GM08714 (cell line): ENCODE results near the gene METTL1.
"Not testable (repeated sequence)": the region's sequence is repeated elsewhere in the genome, so short reads cannot be mapped to it uniquely, and the experiment has no call there.

ENCODE experiments used
- H3K4me3 ChIP-seq: fragments of 200-500 bp; sonication (Bioruptor generic); 2 replicates; pipeline ENCODE4 v1.5.1; 2014; ENCODE audit warnings: mild to moderate bottlenecking, low read length, inconsistent platforms
- ZNF274 ChIP-seq: IDR thresholded peaks from 2 replicates; pipeline ENCODE4 v1.6.1; 2012; ENCODE audit warnings: mild to moderate bottlenecking, low read depth, low read length

The METTL1 gene

DNA sequence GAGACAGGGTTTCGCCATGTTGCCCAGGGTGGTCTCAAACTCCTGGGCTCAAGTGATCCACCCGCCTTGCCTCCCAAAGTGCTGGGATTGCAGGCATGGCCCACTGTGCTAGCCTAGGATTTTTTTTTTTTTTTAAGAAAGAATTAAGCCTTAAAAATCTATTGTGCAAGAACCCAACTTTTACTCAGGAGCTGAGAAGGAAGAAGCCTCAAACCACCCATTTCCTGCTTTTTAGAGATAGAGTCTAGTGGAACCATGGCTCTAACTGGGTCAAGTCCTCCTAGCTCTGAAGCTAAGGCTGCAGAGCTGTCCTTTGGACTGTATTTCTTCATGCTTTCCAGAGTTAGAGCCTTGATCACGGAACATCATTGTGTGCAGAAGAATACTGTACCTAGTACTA lies 9.3 kb upstream of the METTL1 start:
- TF ChIP-seq ZNF274: no peak
- no peak overlapping the region for H3K4me3 ChIP-seq

DNA sequence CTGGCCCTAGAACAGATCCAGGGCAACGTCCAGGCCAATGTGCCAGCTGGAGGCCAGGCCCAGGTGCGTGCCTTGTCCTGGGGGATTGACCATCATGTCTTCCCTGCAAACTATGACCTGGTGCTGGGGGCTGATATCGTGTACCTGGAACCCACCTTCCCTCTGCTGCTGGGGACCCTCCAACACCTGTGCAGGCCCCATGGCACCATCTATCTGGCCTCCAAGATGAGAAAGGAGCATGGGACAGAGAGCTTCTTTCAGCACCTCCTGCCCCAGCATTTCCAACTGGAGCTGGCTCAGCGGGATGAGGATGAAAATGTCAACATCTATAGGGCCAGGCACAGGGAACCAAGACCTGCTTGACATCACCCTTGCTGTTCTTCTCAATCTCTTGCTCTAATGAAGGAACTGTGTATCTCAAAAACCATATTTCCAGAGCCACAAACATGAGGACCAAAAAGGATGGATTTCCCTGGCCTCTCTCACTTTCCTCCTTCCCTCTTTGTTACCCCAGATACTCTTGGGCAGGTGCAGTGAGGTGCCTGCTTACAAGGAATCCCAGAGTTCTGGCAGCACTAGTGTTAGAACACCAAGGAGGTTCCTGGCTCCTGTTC lies 8.5 kb upstream of the METTL1 start:
- H3K4me3 ChIP-seq: no peak overlapping the region
- TF ChIP-seq ZNF274: no peak

DNA sequence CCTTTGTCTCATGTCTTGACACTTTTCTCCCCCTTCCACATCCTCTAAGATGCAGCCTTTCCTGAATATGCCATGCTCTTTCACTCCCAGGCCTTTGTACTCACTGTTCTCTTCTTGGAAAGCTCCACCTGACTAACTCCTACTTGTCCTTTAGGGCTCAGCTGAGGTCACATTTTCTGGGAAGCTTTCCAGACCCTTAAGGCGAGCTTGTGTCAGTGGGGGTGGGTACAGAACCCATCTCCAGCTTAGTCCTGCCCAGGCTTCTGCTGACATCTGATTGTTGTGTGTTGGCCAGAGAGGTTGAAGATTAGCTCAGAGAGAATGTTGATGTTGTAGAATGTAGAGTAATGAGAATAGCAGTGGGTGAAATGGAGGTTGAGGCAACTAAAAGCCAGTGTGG lies 7.8 kb upstream of the METTL1 start:
- TF ChIP-seq ZNF274: no peak
- H3K4me3 ChIP-seq: no peak overlapping the region

DNA sequence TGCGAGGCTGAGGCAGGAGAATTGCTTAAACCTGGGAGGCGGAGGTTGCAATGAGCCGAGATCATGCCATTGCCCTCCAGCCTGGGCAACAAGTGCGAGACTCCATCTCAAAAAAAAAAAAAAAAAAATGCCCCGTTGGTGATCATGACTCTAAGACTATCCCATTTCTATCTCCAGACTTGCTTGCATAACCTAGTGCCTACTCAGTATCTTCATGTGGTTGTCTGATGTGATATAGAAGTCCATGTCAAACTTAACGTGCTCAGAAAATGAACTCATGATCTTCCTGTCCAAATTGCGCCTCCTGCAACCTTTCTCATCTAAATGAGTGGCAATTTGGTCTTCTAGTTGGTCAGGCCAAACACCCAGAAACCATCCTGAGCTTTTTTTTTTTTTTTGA lies 6.0 kb upstream of the METTL1 start:
- H3K4me3 ChIP-seq: no peak overlapping the region
- no peak for TF ChIP-seq ZNF274

DNA sequence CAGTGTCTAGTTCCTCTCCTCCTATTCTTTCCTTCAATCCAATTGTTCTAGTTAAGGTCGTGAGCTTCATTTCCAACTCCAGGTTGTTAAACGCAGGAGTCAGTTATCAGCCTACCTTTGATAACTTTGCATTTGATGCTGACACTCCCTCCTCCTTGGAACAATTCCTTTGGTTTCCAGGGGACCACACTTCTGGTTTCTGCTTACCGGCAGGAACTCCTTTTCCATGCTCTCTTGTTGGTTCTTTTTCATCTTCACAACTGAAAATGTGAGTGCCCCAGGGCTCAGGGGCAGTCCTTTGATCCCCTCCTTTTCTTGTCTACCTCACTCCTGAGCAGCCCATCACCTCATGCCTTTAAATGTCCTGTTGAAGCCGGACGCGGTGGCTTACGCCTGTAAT lies 5.5 kb upstream of the METTL1 start:
- no peak for TF ChIP-seq ZNF274
- no peak overlapping the region for H3K4me3 ChIP-seq

DNA sequence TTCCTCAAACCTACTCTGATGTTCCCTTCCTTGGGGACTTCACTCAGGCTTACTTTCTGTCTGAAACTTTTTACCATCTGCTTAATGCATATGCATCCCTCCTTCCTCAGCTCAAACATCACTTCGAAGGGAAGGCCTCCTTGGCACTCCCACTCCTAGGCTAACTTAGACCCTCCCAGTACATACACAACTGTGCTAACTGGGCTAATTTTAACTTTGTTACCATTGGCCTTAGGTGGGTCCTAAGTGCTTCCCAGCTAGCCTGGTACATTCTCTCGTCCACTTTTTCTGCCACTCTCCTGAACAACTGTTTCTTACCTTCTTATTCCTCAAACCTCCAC lies 4.3 kb upstream of the METTL1 start:
- no peak for TF ChIP-seq ZNF274
- H3K4me3 ChIP-seq: no peak overlapping the region

DNA sequence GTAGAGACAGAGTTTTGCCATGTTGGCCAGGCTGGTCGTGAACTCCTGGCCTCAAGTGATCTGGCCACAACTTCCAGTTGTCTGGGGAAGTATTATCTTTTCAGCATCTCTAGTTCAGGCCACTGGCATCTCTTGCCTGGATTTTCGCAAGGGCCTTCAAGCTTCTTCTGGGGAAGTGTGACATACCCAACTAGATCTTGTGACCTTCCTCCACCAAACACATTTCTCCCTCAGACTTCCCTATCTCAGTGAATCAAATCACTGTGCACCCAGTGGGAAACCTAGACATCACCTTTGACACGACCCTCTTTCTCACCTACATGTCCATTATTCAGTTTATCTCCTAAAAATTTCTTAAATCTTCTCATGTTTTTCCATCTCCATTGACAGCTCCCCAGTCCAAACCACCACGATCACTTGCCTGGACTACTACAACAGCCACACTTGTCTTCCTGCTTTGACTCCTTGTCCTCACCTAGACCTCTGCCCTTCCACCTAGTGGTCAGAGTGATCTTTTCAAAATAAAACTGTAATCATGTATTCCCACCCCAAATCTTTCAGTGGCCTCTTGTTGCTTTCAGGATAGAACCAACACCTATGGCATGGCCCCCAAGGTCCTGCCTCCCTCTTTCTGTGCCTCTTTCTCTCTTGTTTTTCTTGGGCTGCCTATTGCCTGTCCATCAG lies 3.8 kb upstream of the METTL1 start:
- no peak overlapping the region for H3K4me3 ChIP-seq
- TF ChIP-seq ZNF274: no peak

DNA sequence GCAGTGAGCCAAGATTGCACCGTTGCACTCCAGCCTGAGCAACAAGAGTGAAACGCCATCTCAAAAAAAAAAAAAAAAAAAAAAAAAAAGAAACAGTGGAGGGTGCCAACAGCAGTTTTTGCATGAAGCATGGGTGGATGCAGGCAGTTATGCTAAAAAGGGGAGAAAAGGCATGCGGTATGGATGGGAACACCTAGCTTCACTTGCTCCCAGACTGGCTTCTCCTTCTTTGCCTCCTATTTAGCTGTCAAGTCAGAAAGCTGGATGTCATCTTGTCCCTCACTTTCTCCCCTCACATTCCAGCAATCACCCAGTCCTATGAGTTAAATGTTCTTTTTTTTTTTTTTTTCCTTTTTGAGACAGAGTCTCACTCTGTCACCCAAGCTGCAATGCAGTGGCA lies 3.1 kb upstream of the METTL1 start:
- TF ChIP-seq ZNF274: no peak
- no peak overlapping the region for H3K4me3 ChIP-seq

DNA sequence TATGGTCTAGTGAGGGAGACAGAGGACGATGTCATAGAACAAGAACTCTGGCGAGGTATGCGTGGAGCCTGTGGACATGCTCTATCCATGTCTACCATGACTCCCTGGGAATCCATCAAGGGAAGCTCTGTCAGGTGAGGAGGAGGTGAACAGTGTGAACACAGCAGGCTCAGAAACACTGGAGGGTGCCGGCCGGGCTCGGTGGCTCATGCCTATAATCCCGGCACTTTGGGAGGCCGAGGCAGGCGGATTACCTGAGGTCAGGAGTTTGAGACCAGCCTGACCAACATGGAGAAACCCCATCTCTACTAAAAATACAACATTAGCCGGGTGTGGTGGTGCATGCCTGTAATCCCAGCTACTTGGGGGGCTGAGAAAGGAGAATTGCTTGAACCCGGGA lies 2.7 kb upstream of the METTL1 start:
- H3K4me3 ChIP-seq: not testable (repeated sequence)

DNA sequence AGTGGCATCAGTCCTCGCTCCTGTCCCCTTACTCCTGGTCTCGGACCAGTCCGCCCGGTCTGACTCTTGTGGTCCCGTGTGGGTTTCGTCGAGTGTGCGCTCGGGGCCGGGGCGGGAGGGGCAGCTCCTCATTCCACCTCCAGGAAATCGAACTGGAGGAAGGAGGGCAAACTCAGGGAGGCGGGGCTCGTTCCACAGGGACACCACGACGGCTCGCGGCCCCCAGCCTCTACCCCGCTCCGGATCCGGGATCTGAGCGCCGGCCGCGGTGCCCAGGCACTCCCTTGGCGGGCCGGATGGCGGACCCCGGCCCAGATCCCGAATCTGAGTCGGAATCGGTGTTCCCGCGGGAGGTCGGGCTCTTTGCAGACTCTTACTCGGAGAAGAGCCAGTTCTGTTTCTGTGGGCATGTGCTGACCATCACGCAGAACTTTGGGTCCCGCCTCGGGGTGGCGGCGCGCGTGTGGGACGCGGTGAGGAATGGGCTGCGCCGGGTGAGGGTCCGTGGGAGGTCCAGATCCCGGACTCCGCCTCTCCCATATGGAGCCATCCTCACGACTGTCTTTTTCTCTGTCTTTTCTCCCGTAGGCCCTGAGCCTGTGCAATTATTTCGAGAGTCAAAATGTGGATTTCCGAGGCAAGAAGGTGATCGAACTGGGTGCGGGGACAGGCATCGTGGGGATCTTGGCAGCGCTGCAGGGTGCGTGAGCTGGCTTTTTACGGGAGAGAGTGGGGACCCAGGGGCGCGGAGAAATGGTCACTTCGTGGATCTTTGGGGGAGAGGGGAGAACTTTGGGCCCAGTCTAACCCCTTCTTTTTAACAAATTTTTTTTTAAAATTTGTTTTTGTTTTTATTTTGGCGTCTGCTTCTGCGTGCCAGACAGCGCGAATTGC lies 771 bp upstream of the METTL1 start, which contains the start of gene EEF1AKMT3:
Gene EEF1AKMT3, plus strand, starts transcription at position 186 of the 894 bp plus-strand sequence. Its CDS starts 111 bp downstream, at position 297.
- peak within 1 kb of the TSS; percentile 66 for H3K4me3 ChIP-seq
- TF ChIP-seq ZNF274: no peak

DNA sequence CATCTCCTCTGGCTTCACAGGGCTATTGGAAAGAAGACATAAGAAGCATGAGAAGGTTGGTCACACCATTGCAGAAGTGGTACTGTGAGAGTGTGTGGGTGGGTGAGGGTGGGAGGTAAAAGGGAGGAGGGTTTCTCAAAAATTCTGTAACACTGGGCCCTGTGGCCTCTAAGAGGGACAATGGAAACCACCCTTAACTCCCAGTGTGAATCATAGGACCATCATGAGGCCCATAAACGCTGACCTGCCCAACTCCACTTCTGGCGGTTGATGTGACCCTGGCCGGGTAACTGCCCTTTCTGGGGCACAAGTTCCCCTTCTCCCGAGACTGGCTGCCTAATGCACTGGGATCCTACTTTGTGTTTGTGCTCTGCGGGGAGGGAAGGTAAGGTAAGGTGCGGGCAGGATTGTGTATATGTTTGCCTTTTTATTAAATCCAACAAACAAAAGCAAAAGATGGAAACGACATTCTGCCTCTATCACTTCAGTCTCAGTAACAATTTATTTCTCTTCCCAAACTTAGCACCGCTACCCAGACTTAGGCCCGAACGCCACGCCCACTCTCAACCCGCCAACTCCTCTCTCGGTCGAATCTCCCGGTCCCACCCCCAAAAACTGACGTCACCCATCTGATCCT lies 551 bp downstream of the METTL1 start:
- TF ChIP-seq ZNF274: no peak
- H3K4me3 ChIP-seq: peak overlapping the region; percentile 66

DNA sequence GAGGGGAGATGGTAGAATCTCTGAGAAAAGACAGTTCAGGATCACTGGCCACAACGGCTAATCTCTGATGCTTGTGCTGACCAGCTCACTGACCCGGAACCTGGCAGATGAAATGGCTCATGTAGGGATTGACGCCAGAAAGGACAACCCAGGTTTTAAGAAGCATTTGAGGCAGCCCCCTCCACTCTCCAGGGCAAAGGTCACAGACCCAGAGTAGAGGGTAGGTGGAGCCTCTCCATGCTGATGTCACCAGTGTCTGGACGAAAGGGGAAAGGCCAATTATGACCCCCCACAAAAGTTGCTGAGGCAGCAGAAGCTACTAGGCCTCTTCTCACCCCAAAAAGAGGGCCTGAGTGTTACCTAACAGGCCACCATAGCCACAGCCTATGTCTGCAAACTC lies 1.2 kb downstream of the METTL1 start:
- TF ChIP-seq ZNF274: no peak
- H3K4me3 ChIP-seq: no peak overlapping the region; the same call in 1 of the 2 replicates

DNA sequence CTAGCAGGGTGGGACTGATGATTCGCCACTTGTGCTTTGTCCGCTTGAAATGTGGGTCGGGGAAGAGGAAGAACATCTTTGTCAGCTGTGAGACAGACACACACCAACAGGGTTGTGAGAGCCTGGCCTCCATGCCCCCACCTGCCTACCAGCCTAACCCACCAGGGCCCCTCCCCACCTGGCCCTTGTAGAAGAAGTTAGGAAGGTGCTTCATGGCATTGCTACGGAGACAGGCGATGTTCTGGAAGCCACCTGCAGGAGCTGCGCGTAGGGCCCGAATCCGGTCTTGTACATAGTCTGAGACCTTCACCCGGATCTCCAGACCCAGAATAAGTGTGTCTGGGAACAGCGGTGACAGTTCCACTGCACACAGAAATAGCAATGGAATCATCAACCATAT lies 2.3 kb downstream of the METTL1 start:
- no peak for TF ChIP-seq ZNF274
- H3K4me3 ChIP-seq: no peak overlapping the region

DNA sequence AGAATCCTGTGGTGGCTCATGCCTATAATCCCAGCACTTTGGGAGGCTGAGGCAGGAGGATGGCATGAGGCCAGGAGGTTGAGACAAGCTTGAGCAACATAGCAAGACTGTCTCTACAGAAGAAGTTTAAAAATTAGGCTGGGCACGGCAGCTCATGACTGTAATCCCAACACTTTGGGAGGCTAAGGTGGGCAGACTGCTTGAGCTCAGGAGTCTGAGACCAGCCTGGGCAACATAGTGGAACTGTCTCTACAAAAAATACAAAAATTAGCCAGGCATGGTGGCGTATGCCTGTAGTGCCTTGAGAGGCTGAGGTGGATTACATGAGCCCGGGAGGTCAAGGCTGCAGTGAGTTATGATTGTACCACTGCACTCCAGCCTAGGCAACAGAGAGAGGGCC lies 4.0 kb downstream of the METTL1 start:
- no peak overlapping the region for H3K4me3 ChIP-seq
- no peak for TF ChIP-seq ZNF274
